Body of pancreas (tissue), 2 donors: ENCODE data around the gene AFAP1L1. TPM values are rescaled to one million over a fixed set of nuclear protein-coding genes. Genes with fewer than 3 reads are reported as not detected.

Experiments
- total RNA-seq, 2 donors: library from RNA; depleted of rRNA; stranded (reverse); fragments of >200 nt; gene quantifications; one replicate each; pipeline ENCODE4 v1.1.0, GENCODE V29; 2016

The AFAP1L1 gene
- total RNA-seq, 2 donors from 2014 or later = 2.9 to 5.9 TPM

Other genes with a start within 250 kb of the AFAP1L1 start
- 1 to 10 TPM in 1 of 2 donors, under 1 TPM in 1; 0.33 to 8.6 TPM for gene SH3TC2, start 208.8 kb upstream of the AFAP1L1 start, total RNA-seq
- 10 to 100 TPM in 1 of 2 donors, 1 to 10 TPM in 1; 3.9 to 11.2 TPM for gene ABLIM3, start 130.4 kb upstream of the AFAP1L1 start, total RNA-seq
- 10 to 100 TPM in 1 of 2 donors, 1 to 10 TPM in 1; 4.9 to 10.6 TPM for gene GRPEL2, start 73.6 kb downstream of the AFAP1L1 start, total RNA-seq
- 1 to 10 TPM; 3.9 to 5.6 TPM for gene PCYOX1L, start 86.2 kb downstream of the AFAP1L1 start, total RNA-seq
- gene IL17B, start 107.4 kb downstream of the AFAP1L1 start, total RNA-seq = not detected